Mesenchymal stem cell (in vitro differentiated cells and primary cell): ENCODE data around the gene CASP5.

Source experiments
- DNase-seq: peaks from one replicate; pipeline ENCODE4 v3.0.0-alpha.2; 2013
- H2AFZ ChIP-seq: one replicate; pipeline ENCODE4 v1.6.1; 2013; ENCODE audit warnings: low read depth, mild to moderate bottlenecking, control low read depth, inconsistent platforms, low read length, moderate library complexity
- H2AK5ac ChIP-seq: 2 replicates; pipeline ENCODE4 v1.6.1; 2013; ENCODE audit warnings: low read length, moderate library complexity, mild to moderate bottlenecking, inconsistent platforms; ENCODE audit not compliant: severe bottlenecking
- H2BK120ac ChIP-seq: one replicate; pipeline ENCODE4 v1.6.1; 2013; ENCODE audit warnings: low read depth, mild to moderate bottlenecking, inconsistent platforms, low read length, moderate library complexity
- H2BK12ac ChIP-seq, 2 experiments: one replicate each; pipeline ENCODE4 v1.6.1; 2013; ENCODE audit warnings: inconsistent platforms in 2 of 2, low read length in 2 of 2, mild to moderate bottlenecking in 2 of 2, moderate library complexity in 2 of 2, control low read depth in 1 of 2
- H2BK15ac ChIP-seq: one replicate; pipeline ENCODE4 v1.6.1; 2013; ENCODE audit warnings: mild to moderate bottlenecking, low read depth, inconsistent platforms; ENCODE audit not compliant: poor library complexity, severe bottlenecking
- H2BK5ac ChIP-seq: 2 replicates; pipeline ENCODE4 v1.6.1; 2013; ENCODE audit warnings: low read depth, mild to moderate bottlenecking, low read length, control low read depth, inconsistent platforms; ENCODE audit not compliant: poor library complexity, severe bottlenecking
- H3K14ac ChIP-seq, 2 experiments: one replicate each; pipeline ENCODE4 v1.6.1; 2013; ENCODE audit warnings: inconsistent platforms in 2 of 2, low read length in 2 of 2, control low read depth in 1 of 2, mild to moderate bottlenecking in 1 of 2, moderate library complexity in 1 of 2
- H3K18ac ChIP-seq, 2 experiments: one replicate each; pipeline ENCODE4 v1.6.1; 2013; ENCODE audit warnings: inconsistent platforms in 2 of 2, low read length in 2 of 2, control low read depth in 1 of 2, low read depth in 1 of 2, mild to moderate bottlenecking in 1 of 2
- H3K23ac ChIP-seq, 2 experiments: one replicate each; pipeline ENCODE4 v1.6.1; 2013; ENCODE audit warnings: inconsistent platforms in 2 of 2, low read length in 2 of 2, mild to moderate bottlenecking in 2 of 2, moderate library complexity in 2 of 2, control low read depth in 1 of 2
- H3K27ac ChIP-seq: 2 replicates; pipeline ENCODE4 v1.5.1; 2013; ENCODE audit warnings: mild to moderate bottlenecking, moderate library complexity, low read length, control low read depth, inconsistent platforms; ENCODE audit not compliant: poor library complexity, severe bottlenecking
- H3K27me3 ChIP-seq, 2 experiments: 2 replicates each; pipeline versions ENCODE4 v1.6.1 to v1.7.0; 2013; ENCODE audit warnings: low read length in 2 of 2, mild to moderate bottlenecking in 2 of 2, moderate library complexity in 2 of 2, control low read depth in 1 of 2, inconsistent platforms in 1 of 2; ENCODE audit not compliant: control insufficient read depth in 1 of 2, insufficient read depth in 1 of 2
- H3K36me3 ChIP-seq, 2 experiments: 2 replicates each; pipeline versions ENCODE4 v1.6.1 to v1.7.0; 2013; ENCODE audit warnings: low read length in 2 of 2, control low read depth in 1 of 2, inconsistent platforms in 1 of 2, low read depth in 1 of 2, mild to moderate bottlenecking in 1 of 2; ENCODE audit not compliant: insufficient read depth in 2 of 2, control insufficient read depth in 1 of 2
- H3K4ac ChIP-seq, 2 experiments: one replicate each; pipeline ENCODE4 v1.6.1; 2013; ENCODE audit warnings: inconsistent platforms in 2 of 2, low read length in 2 of 2, mild to moderate bottlenecking in 2 of 2, moderate library complexity in 2 of 2, control low read depth in 1 of 2, low read depth in 1 of 2
- H3K4me1 ChIP-seq: 2 replicates; pipeline ENCODE4 v1.6.1; 2013; ENCODE audit warnings: low read depth, low read length, control low read depth; ENCODE audit not compliant: control insufficient read depth, insufficient read depth
- H3K4me2 ChIP-seq: 2 replicates; pipeline ENCODE4 v1.6.1; 2013; ENCODE audit warnings: low read length, mild to moderate bottlenecking, inconsistent platforms; ENCODE audit not compliant: poor library complexity, severe bottlenecking
- H3K4me3 ChIP-seq, 2 experiments: 2 replicates each; pipeline versions ENCODE4 v1.5.1 to v1.7.0; 2013; ENCODE audit warnings: low read length in 2 of 2, mild to moderate bottlenecking in 2 of 2, control low read depth in 1 of 2, low read depth in 1 of 2; ENCODE audit not compliant: insufficient read depth in 1 of 2
- H3K79me1 ChIP-seq: replicated peaks from 2 replicates; pipeline ENCODE4 v1.6.1; 2013; ENCODE audit warnings: mild to moderate bottlenecking, control low read depth, low read length, inconsistent platforms; ENCODE audit not compliant: poor library complexity, severe bottlenecking
- H3K9ac ChIP-seq: 2 replicates; pipeline ENCODE4 v1.7.0; 2013; ENCODE audit warnings: mild to moderate bottlenecking, low read length, moderate library complexity
- H3K9me3 ChIP-seq: 2 replicates; pipeline ENCODE4 v1.7.0; 2013; ENCODE audit warnings: mild to moderate bottlenecking, low read length; ENCODE audit not compliant: control insufficient read depth
- H4K8ac ChIP-seq: one replicate; pipeline ENCODE4 v1.6.1; 2013; ENCODE audit warnings: inconsistent platforms, mild to moderate bottlenecking, low read length, moderate library complexity
- H4K91ac ChIP-seq: one replicate; pipeline ENCODE4 v1.6.1; 2013; ENCODE audit warnings: mild to moderate bottlenecking, low read length, inconsistent platforms
- WGBS: methylation state at CpG from one replicate; pipeline ENCODE4 v1.1.7; 2013; ENCODE audit warnings: mixed read lengths; 5-methylcytosine and 5-hydroxymethylcytosine counted together

CASP5 gene

DNA sequence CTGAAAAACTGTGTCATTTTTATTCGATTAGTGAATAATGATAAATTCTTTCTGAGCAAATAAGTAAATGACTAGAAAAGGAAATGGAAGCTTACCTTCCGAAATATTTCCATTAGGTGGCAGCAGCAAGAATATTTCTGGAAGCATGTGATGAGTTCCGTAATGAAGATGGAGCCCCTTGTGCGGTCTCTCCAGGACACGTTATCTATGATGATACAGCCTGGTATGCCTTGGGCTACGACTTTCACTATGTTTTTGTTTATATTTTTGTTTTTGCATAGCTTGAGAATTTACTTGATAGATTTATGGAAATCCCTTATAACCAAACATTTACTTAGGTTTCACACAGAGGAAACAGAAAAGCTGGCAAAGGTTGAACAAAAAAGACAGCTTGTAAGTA is 25.7 kb downstream of the CASP5 start:
- Histone ChIP-seq H3K18ac (no peak overlapping the region), H2BK5ac (no peak overlapping the region), H2AFZ (no peak overlapping the region), H3K14ac (no peak overlapping the region), H3K4ac (no peak overlapping the region), H2AK5ac (no peak overlapping the region), H4K91ac (no peak overlapping the region), H3K4me1 (no peaks in the 10 kb centered on the region), H3K79me1 (no peaks in the 10 kb centered on the region), H3K36me3 (no peaks in the 10 kb centered on the region), H3K9ac (no peak overlapping the region), H4K8ac (no peak overlapping the region), H3K9me3 (no peaks in the 10 kb centered on the region), H3K27ac (no peak overlapping the region), H2BK15ac (no peak overlapping the region), H2BK120ac (no peak overlapping the region), H3K27me3 (no peaks in the 10 kb centered on the region), H2BK12ac (no peak overlapping the region), H3K4me3 (no peak overlapping the region), H3K4me2 (no peak overlapping the region), H3K23ac (no peak overlapping the region)
- peak; percentile 70 for DNase-seq
- 74% methylated on average over 5 of the region's 6 CpGs for WGBS

DNA sequence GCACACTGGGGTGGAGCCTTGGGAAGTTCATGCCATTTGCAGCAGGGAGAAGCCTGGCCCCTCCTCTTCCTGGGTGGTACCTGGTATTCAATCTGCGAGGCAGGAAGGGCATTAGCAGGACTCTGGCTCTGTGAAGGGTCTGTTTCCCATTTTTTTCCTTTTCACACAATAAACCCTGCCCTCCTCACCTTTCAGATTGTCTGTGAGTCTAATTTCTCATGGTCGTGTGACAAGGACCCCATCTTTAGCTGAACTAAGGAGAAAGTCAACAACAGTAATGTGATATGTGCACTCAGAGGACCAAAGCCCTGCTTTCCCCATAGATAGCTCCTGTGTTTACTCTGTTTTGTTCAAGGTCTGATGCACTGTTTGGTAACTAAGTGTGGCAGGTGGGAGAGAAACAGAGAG is 28.0 kb downstream of the CASP5 start:
- Histone ChIP-seq H3K4ac (no peak overlapping the region), H2BK5ac (no peak overlapping the region), H2BK15ac (no peak overlapping the region), H3K36me3 (no peaks in the 10 kb centered on the region), H3K14ac (no peak overlapping the region), H3K79me1 (no peaks in the 10 kb centered on the region), H4K91ac (no peak overlapping the region), H3K4me2 (no peak overlapping the region), H3K27ac (no peak overlapping the region), H3K18ac (no peak overlapping the region), H2AK5ac (no peak overlapping the region), H3K4me1 (no peaks in the 10 kb centered on the region), H2AFZ (no peak overlapping the region), H2BK120ac (no peak overlapping the region), H3K9me3 (no peaks in the 10 kb centered on the region), H3K4me3 (no peak overlapping the region), H4K8ac (no peak overlapping the region), H3K27me3 (no peaks in the 10 kb centered on the region), H3K9ac (no peak overlapping the region), H3K23ac (no peak overlapping the region), H2BK12ac (no peak overlapping the region)
- DNase-seq, result no peak
- 85% methylated on average over 2 of the region's 2 CpGs for WGBS

DNA sequence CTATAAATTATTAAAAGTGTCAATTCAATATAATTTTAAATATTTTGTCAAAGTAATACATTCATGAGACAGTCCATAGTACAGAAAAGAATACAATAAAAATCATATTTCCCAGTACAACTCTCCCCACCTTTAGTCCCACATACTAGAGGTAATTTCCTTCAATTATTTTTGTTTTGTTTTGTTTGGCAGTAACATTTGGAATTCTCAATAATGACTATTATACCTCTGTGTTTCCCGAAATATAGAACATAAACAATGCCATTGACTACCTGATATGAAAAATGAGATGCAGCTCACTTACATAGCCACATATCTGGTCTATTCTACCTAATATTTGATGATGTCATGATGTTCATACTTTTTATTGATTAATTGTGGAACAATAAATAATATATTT is 30.2 kb downstream of the CASP5 start:
- peaks cover 8% of the 10 kb centered on the region for H3K9me3 ChIP-seq
- H3K9ac ChIP-seq, result no peak overlapping the region
- WGBS, result no CpG with 5 or more reads among the region's 1 CpG
- H3K18ac ChIP-seq, result no peak overlapping the region
- H3K23ac ChIP-seq, result no peak overlapping the region
- H2AFZ ChIP-seq, result no peak overlapping the region
- H3K4ac ChIP-seq, result no peak overlapping the region
- H2BK120ac ChIP-seq, result no peak overlapping the region
- no peak overlapping the region for H4K8ac ChIP-seq
- H3K4me3 ChIP-seq, result no peak overlapping the region
- H2BK5ac ChIP-seq, result no peak overlapping the region
- H3K4me1 ChIP-seq, result no peaks in the 10 kb centered on the region
- H2BK12ac ChIP-seq, result no peak overlapping the region
- H3K36me3 ChIP-seq, result no peaks in the 10 kb centered on the region
- no peak overlapping the region for H3K27ac ChIP-seq
- H3K79me1 ChIP-seq, result no peaks in the 10 kb centered on the region
- H2BK15ac ChIP-seq, result no peak overlapping the region
- H3K4me2 ChIP-seq, result no peak overlapping the region
- no peak overlapping the region for H2AK5ac ChIP-seq
- H3K27me3 ChIP-seq, result no peaks in the 10 kb centered on the region
- H4K91ac ChIP-seq, result no peak overlapping the region
- H3K14ac ChIP-seq, result no peak overlapping the region
- no peak for DNase-seq

DNA sequence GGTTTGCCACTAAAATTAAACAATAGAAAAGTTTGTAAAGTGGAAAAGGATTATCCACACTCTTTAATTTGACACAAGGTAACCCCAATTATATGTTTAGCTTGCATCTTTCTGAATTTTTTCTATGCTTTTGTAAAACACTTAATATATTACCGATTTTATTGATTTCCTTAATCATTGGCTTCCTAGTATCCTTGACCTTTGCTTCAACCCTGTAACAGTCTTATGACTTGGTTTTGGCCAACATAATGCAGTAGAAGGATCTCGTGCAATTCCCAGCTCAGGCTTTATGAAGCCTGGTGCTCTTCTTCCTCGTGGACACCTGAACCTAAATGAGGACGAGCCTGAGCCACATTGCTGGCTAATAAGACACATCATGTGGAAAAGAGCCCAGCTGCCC is 31.0 kb downstream of the CASP5 start:
- H3K18ac ChIP-seq, result no peak overlapping the region
- no peaks in the 10 kb centered on the region for H3K79me1 ChIP-seq
- no peak overlapping the region for H3K27ac ChIP-seq
- H2BK12ac ChIP-seq, result no peak overlapping the region
- no peak for DNase-seq
- H3K4me1 ChIP-seq, result no peaks in the 10 kb centered on the region
- no peaks in the 10 kb centered on the region for H3K36me3 ChIP-seq
- no peak overlapping the region for H3K4me3 ChIP-seq
- H3K23ac ChIP-seq, result no peak overlapping the region
- H2AFZ ChIP-seq, result no peak overlapping the region
- H2BK120ac ChIP-seq, result no peak overlapping the region
- no peak overlapping the region for H2AK5ac ChIP-seq
- H2BK15ac ChIP-seq, result no peak overlapping the region
- H3K4me2 ChIP-seq, result no peak overlapping the region
- H4K91ac ChIP-seq, result no peak overlapping the region
- H2BK5ac ChIP-seq, result no peak overlapping the region
- H3K9me3 ChIP-seq, result peaks cover 8% of the 10 kb centered on the region
- WGBS, result 93% methylated on average over 4 of the region's 4 CpGs
- H4K8ac ChIP-seq, result no peak overlapping the region
- H3K4ac ChIP-seq, result no peak overlapping the region
- no peak overlapping the region for H3K9ac ChIP-seq
- H3K14ac ChIP-seq, result no peak overlapping the region
- H3K27me3 ChIP-seq, result no peaks in the 10 kb centered on the region
